Right lobe of liver (tissue), 6 donors: ENCODE results near the gene TMX1. TPM values are rescaled to one million over a fixed set of nuclear protein-coding genes. Genes with fewer than 3 reads are reported as not detected.

ENCODE experiments used
- ATAC-seq, 4 donors: fragments of 200-7000 bp; cut with Tn5 transposase; one replicate each; pipeline ENCODE4 v1.9.1; 2020; ENCODE audit warnings: mild to moderate bottlenecking in 4 of 4, moderate library complexity in 4 of 4
- DNase-seq, 3 donors: peaks; one replicate each; pipeline ENCODE4 v3.0.0-alpha.2; 2020
- H3K27ac ChIP-seq, 3 donors: fragments of 200-600 bp; one replicate each; pipeline ENCODE4 v1.8.0; 2022
- H3K27me3 ChIP-seq, 2 donors: fragments of 200-600 bp; one replicate each; pipeline ENCODE4 v1.8.0; 2022
- H3K36me3 ChIP-seq, 4 donors: fragments of 200-600 bp; sonication (generic) in 1 of 4; one replicate each; pipeline versions ENCODE4 v1.5.1 to v1.8.0; 2017 to 2022; ENCODE audit warnings: control low read depth in 1 of 4
- H3K4me1 ChIP-seq, 4 donors: fragments of 200-600 bp; sonication (generic) in 1 of 4; one replicate each; pipeline versions ENCODE4 v1.5.1 to v1.8.0; 2017 to 2022; ENCODE audit warnings: control low read depth in 1 of 4
- H3K4me3 ChIP-seq, 3 donors: fragments of 200-600 bp; one replicate each; pipeline ENCODE4 v1.8.0; 2022
- H3K9me3 ChIP-seq, 4 donors: fragments of 200-600 bp; sonication (generic) in 1 of 4; one replicate each; pipeline versions ENCODE4 v1.5.1 to v1.8.0; 2017 to 2022; ENCODE audit warnings: control low read depth in 1 of 4
- CTCF ChIP-seq, 4 donors: fragments of 200-600 bp in 3 of 4; fragments of 450-650 bp in 1 of 4; IDR thresholded peaks; one replicate each; pipeline versions ENCODE4 v1.5.1 to v1.8.0; 2016 to 2022; ENCODE audit warnings: antibody characterized with exemption in 4 of 4, mild to moderate bottlenecking in 2 of 4
- POLR2A ChIP-seq: fragments of 450-650 bp; IDR thresholded peaks from one replicate; pipeline ENCODE4 v1.6.1; 2017; ENCODE audit warnings: antibody characterized with exemption, mild to moderate bottlenecking
- WGBS: methylation state at CpG from one replicate; pipeline ENCODE4 v1.1.6; 2018; ENCODE audit warnings: low coverage, low lambda C conversion rate; ENCODE audit not compliant: insufficient coverage; ENCODE audit errors: missing lambda C conversion rate; 5-methylcytosine and 5-hydroxymethylcytosine counted together
- intact Hi-C, 2 donors: fragments of 100-400 bp; cut with DNase I; formaldehyde crosslinking; loops; one replicate each; pipeline versions ENCODE4 v1.11.2 to v1.14.1; 2022
- total RNA-seq, 6 experiments: library from RNA; depleted of rRNA in 2 of 6; stranded (reverse); fragments of >200 nt in 2 of 6; fragmentation: NEBNext Ultra II Directional in 3 of 6; extraction: Animal tissue kit (Norgen Biotek cat#: 25700) in 3 of 6; gene quantifications; one replicate each; pipeline versions ENCODE4 v1.1.0 to v1.2.4, GENCODE V29; 2016 to 2023
- donor health status: DM: no; HTN: yes; CAD: no.
- donor health status: DM: no; HTN: no; CAD: no.
- donor health status: DM: no; HTN: no; CAD: no.
- donor health status: DM: no; HTN: yes; CAD: no.
- donor health status: DM: no; HTN: yes; CAD: no.

Gene TMX1
- total RNA-seq, 6 experiments from 2014 or later: 11.3 to 18.4 (median 17.0) TPM

GRCh38 chr14:51224551-51224950 lies 15.5 kb upstream of the TMX1 start:
- H3K4me1 ChIP-seq: no peaks in the 10 kb centered on the region
- H3K36me3 ChIP-seq: no peaks in the 10 kb centered on the region
- 100% methylated on average over 1 of the region's 1 CpG for WGBS
- intact Hi-C loops: no loop called here
- TF ChIP-seq CTCF (IDR thresholded peaks at IDR 0.05) (no peak), POLR2A (no peak)
- H3K4me3 ChIP-seq: no peak overlapping the region
- DNase-seq (no peak), ATAC-seq (no peak)
- H3K9me3 ChIP-seq: no peaks in the 10 kb centered on the region
- H3K27ac ChIP-seq: no peak overlapping the region
- no peaks in the 10 kb centered on the region for H3K27me3 ChIP-seq

- Histone ChIP-seq H3K4me1 (no peaks in the 10 kb centered on the region), H3K9me3 (no peaks in the 10 kb centered on the region), H3K4me3 (no peak overlapping the region), H3K36me3 (no peaks in the 10 kb centered on the region), H3K27me3 (no peaks in the 10 kb centered on the region), H3K27ac (no peak overlapping the region)
- ATAC-seq: no peak
- intact Hi-C loops: no loop called here
- DNase-seq: no peak
- 69% methylated on average over 2 of the region's 2 CpGs for WGBS
- TF ChIP-seq POLR2A (no peak), CTCF (IDR thresholded peaks at IDR 0.05) (no peak)
Observed at GRCh38 chr14:51225751-51226150, 14.3 kb upstream of the TMX1 start.

GRCh38 chr14:51228391-51228790 lies 11.7 kb upstream of the TMX1 start:
- Histone ChIP-seq H3K36me3 (no peaks in the 10 kb centered on the region), H3K27ac (no peak overlapping the region), H3K27me3 (no peaks in the 10 kb centered on the region), H3K4me1 (no peaks in the 10 kb centered on the region), H3K9me3 (no peaks in the 10 kb centered on the region), H3K4me3 (no peak overlapping the region)
- TF ChIP-seq POLR2A (no peak), CTCF (IDR thresholded peaks at IDR 0.05) (no peak)
- intact Hi-C loops: no loop called here
- DNase-seq (no peak), ATAC-seq (no peak)

- DNase-seq: no peak
- Histone ChIP-seq H3K9me3 (no peaks in the 10 kb centered on the region), H3K36me3 (no peaks in the 10 kb centered on the region), H3K4me3 (no peak overlapping the region), H3K4me1 (no peaks in the 10 kb centered on the region), H3K27me3 (no peaks in the 10 kb centered on the region), H3K27ac (no peak overlapping the region)
- TF ChIP-seq POLR2A: no peak
- TF ChIP-seq CTCF (IDR thresholded peaks at IDR 0.05): no peak
- intact Hi-C loops: no loop called here
- no peak for ATAC-seq
- WGBS: 92% methylated on average over 1 of the region's 1 CpG
Observed at GRCh38 chr14:51228890-51229289, 11.2 kb upstream of the TMX1 start.

- Histone ChIP-seq H3K9me3 (no peaks in the 10 kb centered on the region), H3K27ac (no peak overlapping the region), H3K27me3 (no peaks in the 10 kb centered on the region), H3K36me3 (no peaks in the 10 kb centered on the region), H3K4me1 (no peaks in the 10 kb centered on the region), H3K4me3 (no peak overlapping the region)
- ATAC-seq (no peak), DNase-seq (no peak)
- intact Hi-C loops: no loop called here
- TF ChIP-seq CTCF (IDR thresholded peaks at IDR 0.05) (no peak), POLR2A (no peak)
Observed at GRCh38 chr14:51236314-51236713, 3.7 kb upstream of the TMX1 start.
